IMR-90 (cell line): ENCODE results near the gene MSH2.

Experiments
- CTCF ChIP-seq: conservative IDR thresholded peaks from 2 replicates; pipeline ENCODE4 v1.5.1; 2012; ENCODE audit warnings: mild to moderate bottlenecking, low read depth, low read length, improper control_type of control experiment
- MXI1 ChIP-seq: IDR thresholded peaks from 2 replicates; pipeline ENCODE4 v1.6.1; 2012; ENCODE audit warnings: low read depth, mild to moderate bottlenecking, low read length, moderate library complexity, borderline replicate concordance
- NFE2L2 ChIP-seq: fragments of 150-350 bp; IDR thresholded peaks from 2 replicates; pipeline ENCODE4 v1.6.1; 2016; ENCODE audit warnings: low read depth, mild to moderate bottlenecking, low read length
- RFX5 ChIP-seq: IDR thresholded peaks from 2 replicates; pipeline ENCODE4 v1.8.0; 2012; ENCODE audit warnings: low read depth, mild to moderate bottlenecking, low read length, moderate library complexity
- SMC3 ChIP-seq: fragments of 150-350 bp; IDR thresholded peaks from 2 replicates; pipeline ENCODE4 v1.6.1; 2016; ENCODE audit warnings: low read depth, mild to moderate bottlenecking, antibody characterized with exemption, low read length, moderate library complexity

GRCh38 chr2:47479863-47480262 lies 76.9 kb downstream of the MSH2 start:
- TF ChIP-seq RFX5, result no peak
- TF ChIP-seq CTCF, result no peak
- no peak for TF ChIP-seq MXI1
- no peak for TF ChIP-seq NFE2L2
- no peak for TF ChIP-seq SMC3
